NCI-H187 (cell line): ENCODE measurements around the gene PLD1.

Source experiments
- DNase-seq, 2 experiments: peaks; one replicate each; lab custom pipeline; 2025; lab: John Stamatoyannopoulos, UW

PLD1 gene

DNA sequence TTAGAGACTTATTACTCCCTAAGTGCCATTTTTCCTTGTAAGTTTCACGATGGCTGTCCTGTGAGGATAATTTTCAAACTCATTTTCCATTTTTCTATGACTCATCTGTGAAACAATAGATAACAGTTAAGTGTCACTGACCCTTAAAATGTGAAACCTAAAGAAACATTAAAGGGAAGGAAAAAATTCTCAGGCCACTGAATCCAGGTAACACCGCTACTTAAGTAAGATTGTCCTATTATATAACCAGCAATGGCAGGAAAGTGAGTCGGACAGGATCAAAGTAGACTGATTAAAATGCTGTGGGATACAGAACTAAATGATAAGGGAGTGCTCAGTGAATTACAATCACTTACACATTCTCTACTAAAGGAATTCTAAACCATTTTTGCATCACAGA, 12.4 kb downstream of the PLD1 start:
- DNase-seq: no peak

GRCh38 chr3:171797265-171797679, 13.0 kb downstream of the PLD1 start:
- DNase-seq: no peak

DNA sequence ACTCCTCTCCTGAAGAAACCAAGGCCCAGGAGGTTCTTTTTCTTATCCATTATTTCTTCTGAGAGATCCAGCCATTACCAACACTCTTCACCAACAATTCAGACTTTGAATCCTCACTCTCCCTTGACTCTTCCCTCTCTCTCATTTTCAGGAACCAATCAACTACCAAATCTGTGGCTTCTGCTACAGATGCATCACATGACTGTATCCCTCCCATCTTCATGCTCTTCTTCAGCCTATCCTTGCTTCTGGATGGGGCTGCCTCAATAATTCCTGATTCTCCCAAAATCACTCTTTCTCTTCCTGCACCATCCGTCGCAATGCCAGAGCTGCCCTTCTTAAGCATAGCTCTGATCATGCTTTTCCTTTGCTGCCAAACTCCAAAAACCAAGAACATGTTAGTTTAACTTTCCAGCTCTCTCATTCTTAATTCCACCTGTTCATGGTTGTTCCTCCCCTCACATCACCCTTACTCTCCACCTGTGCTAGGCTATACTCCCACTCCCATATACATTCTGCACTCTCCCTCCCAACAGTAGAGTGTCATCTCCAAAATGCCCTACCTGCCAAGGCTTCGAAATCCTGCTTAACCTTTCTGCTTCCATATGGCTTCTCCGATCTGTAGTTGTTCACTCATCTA, 13.5 kb downstream of the PLD1 start:
- DNase-seq: no peak

GRCh38 chr3:171792531-171792930, 17.8 kb downstream of the PLD1 start:
- DNase-seq: no peak

GRCh38 chr3:171791692-171792076, 18.6 kb downstream of the PLD1 start:
- DNase-seq: no peak

DNA sequence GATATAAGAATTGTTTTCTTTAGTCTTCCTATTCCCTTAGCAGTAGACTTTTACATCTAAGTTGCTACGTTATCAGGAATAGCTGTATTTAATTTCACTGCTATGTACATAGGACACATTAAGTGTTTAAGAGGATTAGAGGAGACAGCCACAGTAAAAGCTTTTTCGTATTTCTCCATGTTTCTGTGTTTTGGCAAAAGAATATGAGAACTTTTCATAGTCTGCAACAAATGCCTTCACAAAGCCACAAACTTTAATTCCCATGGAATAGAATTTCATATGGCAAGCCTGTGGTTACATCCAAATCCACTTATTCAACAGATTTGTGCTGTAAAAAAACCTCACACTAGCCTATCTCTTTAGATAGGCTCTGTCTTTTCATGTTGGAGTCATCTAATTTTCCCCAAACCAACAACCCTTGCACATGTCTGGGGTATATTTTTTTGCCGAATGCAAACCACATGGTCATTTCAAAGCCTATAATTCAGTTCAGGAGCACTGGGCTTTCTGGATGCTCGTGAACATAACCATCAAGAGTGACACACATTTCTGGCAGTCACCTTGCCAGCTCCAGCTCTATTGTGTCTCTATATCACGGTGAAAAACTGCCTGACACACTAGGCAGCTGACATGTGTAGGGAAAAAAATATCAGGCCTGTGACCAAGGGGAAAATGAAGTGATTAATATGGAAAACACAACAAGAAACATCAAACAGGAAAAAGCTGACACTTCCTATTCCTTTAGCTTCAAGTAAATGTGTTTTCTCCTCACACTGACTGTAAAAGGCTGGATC, 19.2 kb downstream of the PLD1 start:
- DNase-seq: no peak

GRCh38 chr3:171790574-171790897, 19.7 kb downstream of the PLD1 start:
- DNase-seq: no peak

DNA sequence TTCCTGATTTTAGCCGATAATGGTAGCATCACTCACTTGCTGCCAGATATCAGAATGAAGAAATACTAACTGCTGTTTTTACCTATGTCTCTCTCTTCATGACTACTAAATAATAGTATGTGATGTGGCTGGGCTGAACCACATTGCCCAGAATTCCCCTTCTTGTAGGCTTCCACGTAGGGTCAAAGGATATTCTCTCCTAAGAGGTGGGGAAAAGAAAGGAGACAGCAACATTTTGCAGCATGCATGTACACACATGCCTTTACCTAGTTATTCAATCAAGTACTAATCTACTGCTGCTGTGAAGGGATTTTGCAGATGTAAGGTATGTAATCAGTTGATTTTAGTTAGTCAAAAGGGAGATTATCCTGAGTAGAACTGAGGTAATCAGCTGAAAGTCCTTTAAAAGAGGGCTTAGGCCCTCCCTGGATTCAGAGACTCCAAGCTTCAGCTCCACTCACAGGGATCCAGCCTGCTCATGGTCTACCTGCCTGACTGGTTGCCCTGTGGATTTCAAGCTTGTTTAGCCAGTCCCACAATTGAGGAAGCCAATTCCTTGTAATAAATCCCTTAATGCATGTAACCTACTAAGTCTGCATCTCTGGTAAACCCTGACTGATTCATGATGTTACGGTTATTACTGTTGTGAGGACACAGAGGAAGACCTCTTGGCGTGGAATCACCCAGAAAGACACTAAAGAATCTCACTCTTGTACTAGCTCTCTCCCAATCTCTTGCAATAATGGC, 20.4 kb downstream of the PLD1 start:
- no peak for DNase-seq

DNA sequence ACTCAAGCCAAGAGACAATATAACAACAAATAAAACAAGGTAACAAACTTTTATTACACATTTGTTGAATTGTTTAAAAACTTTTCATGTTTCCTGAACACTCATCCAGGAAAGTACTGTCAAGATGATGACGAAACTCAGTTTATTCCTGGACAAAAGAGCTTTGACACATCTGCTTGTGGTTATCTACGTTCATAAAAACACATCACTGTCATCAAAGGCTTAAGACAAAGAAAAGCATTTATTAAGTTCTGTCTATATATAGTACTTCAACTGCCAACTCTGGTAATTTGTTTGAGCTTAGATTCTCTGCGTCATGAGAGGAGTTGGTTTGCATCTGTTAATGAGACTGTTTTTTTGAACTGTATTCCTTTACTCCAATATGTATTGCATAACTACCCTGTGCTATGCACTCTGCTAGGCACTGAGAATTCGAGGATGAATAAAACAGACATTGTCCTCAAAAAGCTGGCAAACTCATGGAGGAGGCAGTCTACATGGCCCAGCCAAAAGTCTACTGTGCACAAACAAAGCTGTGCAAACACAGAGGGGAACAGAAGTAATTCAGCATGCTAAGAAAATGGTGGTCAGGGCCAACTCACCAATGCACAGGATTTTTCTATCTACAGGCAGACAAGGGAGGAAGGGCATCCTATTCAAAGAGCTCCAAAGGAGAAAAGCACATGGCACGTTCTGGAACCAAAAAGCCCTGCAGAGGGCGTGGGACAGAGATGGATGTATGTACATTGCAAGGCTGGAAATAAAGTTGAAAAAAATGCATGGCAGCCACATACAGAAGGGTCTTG, 21.5 kb downstream of the PLD1 start:
- no peak for DNase-seq

GRCh38 chr3:171786997-171787396, 23.3 kb downstream of the PLD1 start:
- DNase-seq: no peak

- no peak for DNase-seq
Observed at GRCh38 chr3:171784937-171785336, 25.3 kb downstream of the PLD1 start.

DNA sequence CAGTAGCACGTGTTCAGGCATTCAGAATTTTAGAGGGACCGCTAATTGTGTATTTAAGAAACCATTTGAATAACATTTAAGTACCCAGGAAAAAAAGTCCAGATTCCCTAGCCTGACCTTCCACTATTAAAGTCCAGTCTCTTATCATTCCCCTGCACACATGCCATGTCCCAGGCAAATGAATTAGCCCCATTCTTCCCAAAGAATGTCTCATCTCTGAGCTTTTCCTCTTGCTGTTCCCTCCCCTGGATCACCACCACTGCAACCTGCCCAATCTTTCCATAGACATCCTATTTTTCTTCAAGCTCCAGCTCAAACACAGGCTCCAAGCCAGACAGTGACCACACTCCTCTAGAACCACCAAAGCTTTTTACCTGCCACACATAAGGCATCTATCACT, 25.9 kb downstream of the PLD1 start:
- DNase-seq: no peak

- DNase-seq: peak in 1 of 2 experiments; percentile 13
Observed at GRCh38 chr3:171783626-171784025, 26.7 kb downstream of the PLD1 start.

GRCh38 chr3:171783086-171783485, 27.2 kb downstream of the PLD1 start:
- no peak for DNase-seq

GRCh38 chr3:171782617-171783016, 27.7 kb downstream of the PLD1 start:
- DNase-seq: no peak

GRCh38 chr3:171781711-171782127, 28.6 kb downstream of the PLD1 start:
- no peak for DNase-seq

- no peak for DNase-seq
Observed at GRCh38 chr3:171778493-171778892, 31.8 kb downstream of the PLD1 start.

DNA sequence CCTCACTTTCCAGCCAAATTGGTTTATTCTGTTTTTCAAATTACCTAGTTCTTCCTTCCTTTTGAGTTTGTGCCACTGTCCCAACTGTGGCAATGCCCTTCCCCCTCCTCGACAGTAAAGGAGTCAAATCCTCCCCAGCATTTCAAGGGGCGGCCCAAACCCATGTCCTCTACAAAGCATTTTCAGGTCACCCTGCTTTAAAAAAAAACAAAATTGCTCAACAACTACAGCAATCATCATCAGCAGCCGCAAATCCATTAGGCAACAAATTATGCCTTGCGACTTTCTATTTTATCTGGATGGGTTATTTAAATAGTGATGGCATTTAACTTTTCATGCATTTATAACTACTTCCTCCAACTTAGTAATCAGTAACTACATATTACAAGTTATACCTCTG, 32.7 kb downstream of the PLD1 start:
- DNase-seq: no peak

DNA sequence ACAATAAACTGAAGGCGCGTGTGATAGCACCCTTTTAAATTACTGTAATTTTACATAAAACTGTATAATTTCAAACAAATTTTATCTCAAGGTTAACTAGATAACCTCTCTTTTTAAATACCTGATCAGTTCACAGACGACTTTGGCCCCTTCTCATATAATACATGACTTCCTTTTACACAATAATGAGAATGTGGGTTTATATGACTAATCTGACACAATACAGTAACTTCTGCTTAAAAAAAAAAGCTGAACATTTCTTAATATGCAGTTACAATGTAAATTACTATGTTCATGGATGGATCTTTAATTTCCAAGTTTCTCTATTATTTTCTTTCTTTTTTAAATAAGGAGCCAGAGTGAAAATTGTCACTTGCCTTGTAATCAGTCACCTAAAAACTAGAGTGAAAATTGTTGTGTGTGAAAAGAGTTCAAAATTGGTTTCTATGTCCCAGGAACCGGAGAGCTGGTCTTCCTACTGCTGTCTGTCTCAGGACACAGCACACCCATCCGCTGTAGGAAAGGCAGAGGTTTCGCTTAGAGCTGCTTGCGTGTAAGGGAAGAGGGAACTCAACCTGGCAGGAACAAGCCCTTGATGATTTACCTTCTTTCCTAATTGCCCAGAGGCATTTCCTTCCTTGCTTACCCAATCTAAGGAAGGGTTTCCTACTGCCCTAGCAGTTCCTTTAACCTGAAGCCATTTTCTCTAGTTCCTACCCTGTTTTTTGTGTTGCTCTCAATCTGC, 33.3 kb downstream of the PLD1 start:
- no peak for DNase-seq

GRCh38 chr3:171776411-171776810, 33.9 kb downstream of the PLD1 start:
- no peak for DNase-seq

DNA sequence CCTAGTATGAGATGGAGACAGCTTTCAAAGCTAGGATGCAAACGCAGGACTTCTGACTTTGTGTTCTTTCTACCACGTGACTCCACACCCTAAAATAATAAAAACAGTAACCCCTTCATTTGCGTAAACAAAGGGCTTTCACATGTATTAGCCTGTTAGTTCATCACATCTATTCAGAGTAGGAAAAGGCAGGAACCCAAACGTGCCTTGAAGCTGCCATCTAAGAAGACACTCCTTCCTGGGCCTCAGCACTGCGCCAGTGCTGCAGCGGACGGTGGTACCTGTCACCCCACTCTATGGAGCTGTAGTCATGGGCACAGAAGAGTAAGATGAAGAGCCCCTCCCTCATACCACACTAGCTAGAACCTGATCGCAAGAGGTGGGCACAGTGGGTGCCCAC, 34.3 kb downstream of the PLD1 start:
- DNase-seq: no peak

DNA sequence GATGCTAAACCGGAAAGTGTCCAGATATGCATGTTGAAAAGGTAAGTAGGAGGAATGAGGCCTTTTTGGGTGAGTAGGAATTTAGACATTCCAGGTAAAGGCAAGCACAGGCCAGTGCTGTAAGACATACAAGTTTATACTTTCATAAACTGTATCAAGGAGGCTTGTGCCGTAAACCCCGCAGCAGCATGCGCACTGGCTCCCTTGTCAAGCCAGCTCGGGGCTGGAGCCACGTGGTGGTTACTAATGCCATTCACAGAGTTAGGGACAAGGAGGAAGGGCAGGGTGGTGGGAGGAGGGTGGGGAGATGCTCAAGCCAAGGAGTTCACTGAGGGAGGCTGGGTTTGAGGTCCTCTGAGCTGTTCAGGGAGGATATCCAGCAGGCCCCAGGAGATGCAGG, 35.8 kb downstream of the PLD1 start:
- no peak for DNase-seq
